HG03342 (cell line): ENCODE results near the gene OR10A3.

ENCODE experiments used
- ATAC-seq: cut with Tn5 transposase; IDR thresholded peaks from one replicate; pipeline ENCODE4 v1.9.1; 2021; ENCODE audit warnings: mild to moderate bottlenecking, moderate library complexity; ENCODE audit not compliant: unreplicated experiment

Gene OR10A3

GRCh38 chr11:7944123-7944522, 2.6 kb upstream of the OR10A3 start:
- no peak for ATAC-seq

- ATAC-seq: no peak
Observed at GRCh38 chr11:7941146-7941545, 362 bp downstream of the OR10A3 start.

GRCh38 chr11:7936615-7937014, 4.9 kb downstream of the OR10A3 start:
- ATAC-seq: no peak

GRCh38 chr11:7931168-7931567, 10.3 kb downstream of the OR10A3 start, which contains the start of gene OR10A6:
Gene OR10A6 (minus strand): TSS chr11:7931268. CDS start chr11:7928662, 2,606 bp downstream.
- ATAC-seq: no peak

- ATAC-seq: no peak
Observed at GRCh38 chr11:7927635-7928034, 13.9 kb downstream of the OR10A3 start.

GRCh38 chr11:7924536-7924935, 17.0 kb downstream of the OR10A3 start:
- ATAC-seq: no peak

- no peak for ATAC-seq
Observed at GRCh38 chr11:7918141-7918540, 23.4 kb downstream of the OR10A3 start.

- no peak for ATAC-seq
Observed at GRCh38 chr11:7911011-7911410, 30.5 kb downstream of the OR10A3 start.

GRCh38 chr11:7910286-7910788, 31.2 kb downstream of the OR10A3 start:
- ATAC-seq: no peak

- ATAC-seq: no peak
Observed at GRCh38 chr11:7909585-7910285, 31.8 kb downstream of the OR10A3 start.

GRCh38 chr11:7907121-7907520, 34.4 kb downstream of the OR10A3 start:
- no peak for ATAC-seq

GRCh38 chr11:7906481-7906880, 35.0 kb downstream of the OR10A3 start:
- no peak for ATAC-seq

GRCh38 chr11:7905961-7906429, 35.5 kb downstream of the OR10A3 start:
- no peak for ATAC-seq

- no peak for ATAC-seq
Observed at GRCh38 chr11:7905549-7905948, 36.0 kb downstream of the OR10A3 start.

- no peak for ATAC-seq
Observed at GRCh38 chr11:7904917-7905316, 36.6 kb downstream of the OR10A3 start.

GRCh38 chr11:7903940-7904339, 37.6 kb downstream of the OR10A3 start:
- no peak for ATAC-seq

GRCh38 chr11:7901319-7901854, 40.1 kb downstream of the OR10A3 start:
- ATAC-seq: no peak

GRCh38 chr11:7900686-7901085, 40.8 kb downstream of the OR10A3 start:
- no peak for ATAC-seq

GRCh38 chr11:7899418-7899817, 42.1 kb downstream of the OR10A3 start:
- ATAC-seq: no peak

GRCh38 chr11:7898666-7899283, 42.7 kb downstream of the OR10A3 start:
- ATAC-seq: no peak

- ATAC-seq: no peak
Observed at GRCh38 chr11:7896009-7896785, 45.3 kb downstream of the OR10A3 start.
